ENCODE data around the gene MCC. TPM values are rescaled to one million over a fixed set of nuclear protein-coding genes. Genes with fewer than 3 reads are reported as not detected.

Gene MCC
- total RNA-seq, 1 experiment from 2014 or later, result 0.60 TPM

DNA sequence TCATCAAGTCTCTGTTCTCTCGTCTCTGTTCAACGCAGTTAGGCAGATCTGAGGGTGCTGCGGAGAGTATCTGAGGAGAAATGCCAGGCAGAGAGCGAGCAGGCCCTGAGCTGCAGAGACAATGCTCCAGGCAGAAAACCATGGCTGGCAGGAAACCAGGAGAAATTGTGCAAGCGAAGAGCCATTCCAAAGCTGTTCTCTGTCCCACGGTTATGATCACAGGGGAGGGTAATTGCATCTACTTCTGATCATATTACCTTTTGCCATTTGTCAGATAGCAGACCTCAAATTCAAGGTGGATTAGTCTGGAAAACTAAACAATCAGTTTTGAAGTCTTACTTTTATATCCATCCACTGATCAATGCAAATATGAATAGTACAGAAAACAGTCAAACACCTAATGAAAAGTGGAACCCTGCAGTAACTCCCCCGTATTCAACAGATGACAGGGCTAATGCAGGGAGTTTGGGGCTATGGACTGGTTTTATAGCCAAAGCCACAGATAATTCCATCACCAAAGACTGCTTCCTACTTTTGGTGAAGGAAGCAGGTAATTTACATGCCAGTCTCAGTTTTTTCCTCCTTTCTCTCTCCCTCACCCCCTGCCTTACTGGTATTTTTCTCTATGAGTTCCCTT, 283.6 kb downstream of the MCC start:
- no TSS peak for BruUV-seq (replicated peaks)
- intact Hi-C loops (cut with micrococcal nuclease; ENCODE audit: unreplicated experiment), result no loop called here
- POLR2A ChIA-PET (ENCODE audit: low non-redundant PET), result no interaction called here
- no peak for DNase-seq (ENCODE audit: low spot score)
- H3K4me1 ChIP-seq (ENCODE audit: insufficient read depth, low read length, poor library complexity, severe bottlenecking), result no peaks in the 10 kb centered on the region
- TF ChIP-seq EZH2 (IDR thresholded peaks at IDR 0.05; ENCODE audit: borderline replicate concordance, low read depth, low read length, poor library complexity, severe bottlenecking), result no peak
- TF ChIP-seq CTCF (conservative IDR thresholded peaks at IDR 0.05; ENCODE audit: low read depth, low read length), result no peak
- H3K27ac ChIP-seq (ENCODE audit: low read depth, low read length, poor library complexity, severe bottlenecking), result no peak overlapping the region
- CTCF ChIA-PET, result no interaction called here
- no peaks in the 10 kb centered on the region for H3K27me3 ChIP-seq (replicated peaks; ENCODE audit: insufficient read depth, low read depth, low read length, poor library complexity)
- no peak overlapping the region for H3K4me3 ChIP-seq (ENCODE audit: low read depth, low read length, poor library complexity, severe bottlenecking)
- no peaks in the 10 kb centered on the region for H3K36me3 ChIP-seq (ENCODE audit: insufficient read depth, low read length, poor library complexity, severe bottlenecking)
- no peaks in the 10 kb centered on the region for H3K9me3 ChIP-seq (ENCODE audit: low read depth, low read length, poor library complexity, severe bottlenecking)

- TF ChIP-seq EZH2 (IDR thresholded peaks at IDR 0.05; ENCODE audit: borderline replicate concordance, low read depth, low read length, poor library complexity, severe bottlenecking) (no peak), CTCF (conservative IDR thresholded peaks at IDR 0.05; ENCODE audit: low read depth, low read length) (no peak)
- H3K4me1 ChIP-seq (ENCODE audit: insufficient read depth, low read length, poor library complexity, severe bottlenecking), result no peaks in the 10 kb centered on the region
- H3K9me3 ChIP-seq (ENCODE audit: low read depth, low read length, poor library complexity, severe bottlenecking), result no peaks in the 10 kb centered on the region
- ChIA-PET POLR2A (ENCODE audit: low non-redundant PET) (no interaction called here), CTCF (no interaction called here)
- BruUV-seq (replicated peaks), result no TSS peak
- H3K4me3 ChIP-seq (ENCODE audit: low read depth, low read length, poor library complexity, severe bottlenecking), result no peak overlapping the region
- intact Hi-C loops (cut with micrococcal nuclease; ENCODE audit: unreplicated experiment), result no loop called here
- no peaks in the 10 kb centered on the region for H3K36me3 ChIP-seq (ENCODE audit: insufficient read depth, low read length, poor library complexity, severe bottlenecking)
- H3K27me3 ChIP-seq (replicated peaks; ENCODE audit: insufficient read depth, low read depth, low read length, poor library complexity), result no peaks in the 10 kb centered on the region
- H3K27ac ChIP-seq (ENCODE audit: low read depth, low read length, poor library complexity, severe bottlenecking), result no peak overlapping the region
- no peak for DNase-seq (ENCODE audit: low spot score)
Observed at GRCh38 chr5:113203916-113204315, 284.3 kb downstream of the MCC start.

GRCh38 chr5:113202746-113203716, 285.2 kb downstream of the MCC start:
- Histone ChIP-seq H3K27ac (ENCODE audit: low read depth, low read length, poor library complexity, severe bottlenecking) (no peak overlapping the region), H3K9me3 (ENCODE audit: low read depth, low read length, poor library complexity, severe bottlenecking) (no peaks in the 10 kb centered on the region), H3K4me1 (ENCODE audit: insufficient read depth, low read length, poor library complexity, severe bottlenecking) (no peaks in the 10 kb centered on the region), H3K4me3 (ENCODE audit: low read depth, low read length, poor library complexity, severe bottlenecking) (no peak overlapping the region), H3K36me3 (ENCODE audit: insufficient read depth, low read length, poor library complexity, severe bottlenecking) (no peaks in the 10 kb centered on the region), H3K27me3 (replicated peaks; ENCODE audit: insufficient read depth, low read depth, low read length, poor library complexity) (no peaks in the 10 kb centered on the region)
- POLR2A ChIA-PET (ENCODE audit: low non-redundant PET), result interaction anchor here (0.6 kb wide), 1 partner anchor 240 kb away, joined by 4 read pairs; no protein-coding TSS in a partner anchor
- CTCF ChIA-PET, result no interaction called here
- DNase-seq (ENCODE audit: low spot score), result no peak
- TF ChIP-seq EZH2 (IDR thresholded peaks at IDR 0.05; ENCODE audit: borderline replicate concordance, low read depth, low read length, poor library complexity, severe bottlenecking) (no peak), CTCF (conservative IDR thresholded peaks at IDR 0.05; ENCODE audit: low read depth, low read length) (no peak)
- intact Hi-C loops (cut with micrococcal nuclease; ENCODE audit: unreplicated experiment), result no loop called here
- no TSS peak for BruUV-seq (replicated peaks)

Data from A673 (cell line).